Naive B cell (primary cell): ENCODE data around the gene MUC5B. TPM values are rescaled to one million over a fixed set of nuclear protein-coding genes. Genes with fewer than 3 reads are reported as not detected.

Experiments
- ATAC-seq, 2 donors: fragments of 150-1000 bp; cut with Tn5 transposase; 2 replicates each; pipeline ENCODE4 v1.10.0; 2021; ENCODE audit warnings: low read depth in 2 of 2, mild to moderate bottlenecking in 2 of 2, moderate library complexity in 2 of 2
- DNase-seq: peaks from one replicate; pipeline ENCODE4 v3.0.0; 2022
- H3K27ac Mint-ChIP-seq, 6 donors: one replicate each; pipeline ENCODE4 v1.8.0; 2020 to 2022; ENCODE audit warnings: mild to moderate bottlenecking in 6 of 6, mixed read lengths in 6 of 6, moderate library complexity in 5 of 6, inconsistent platforms in 2 of 6
- H3K27me3 Mint-ChIP-seq, 3 donors: one replicate each; pipeline ENCODE4 v1.8.0; 2021 to 2022; ENCODE audit warnings: mixed read lengths in 3 of 3, mild to moderate bottlenecking in 1 of 3
- H3K36me3 Mint-ChIP-seq, 2 donors: one replicate each; pipeline ENCODE4 v1.8.0; 2020 to 2022; ENCODE audit warnings: mixed read lengths in 2 of 2, inconsistent platforms in 1 of 2, mild to moderate bottlenecking in 1 of 2
- H3K4me1 Mint-ChIP-seq, 3 donors: one replicate each; pipeline ENCODE4 v1.8.0; 2020 to 2022; ENCODE audit warnings: mixed read lengths in 3 of 3, inconsistent platforms in 1 of 3, mild to moderate bottlenecking in 1 of 3, moderate library complexity in 1 of 3
- H3K4me3 Mint-ChIP-seq, 8 donors: one replicate each; pipeline ENCODE4 v1.8.0; 2020 to 2022; ENCODE audit warnings: mild to moderate bottlenecking in 8 of 8, mixed read lengths in 8 of 8, moderate library complexity in 8 of 8, inconsistent platforms in 2 of 8
- H3K9me3 Mint-ChIP-seq, 7 donors: one replicate each; pipeline ENCODE4 v1.8.0; 2020 to 2022; ENCODE audit warnings: mixed read lengths in 7 of 7, mild to moderate bottlenecking in 5 of 7, inconsistent platforms in 2 of 7, moderate library complexity in 1 of 7
- polyA plus RNA-seq, 6 donors: library from polyadenylated mRNA; unstranded; fragments of 300-500 nt; fragmentation: Illumina TruSeq; gene quantifications; one replicate each; pipeline ENCODE4 v1.2.3, GENCODE V29; 2021; ENCODE audit warnings: low read depth in 6 of 6

Gene MUC5B
- polyA plus RNA-seq, 6 donors from 2014 or later, result not detected

- no peak for DNase-seq
- H3K4me1 Mint-ChIP-seq, result no peaks in the 10 kb centered on the region
- H3K36me3 Mint-ChIP-seq, result no peaks in the 10 kb centered on the region
- peaks cover 0 to 10% (median 4%) of the 10 kb centered on the region in 3 donors for H3K27me3 Mint-ChIP-seq
- peak; percentile 44 to 48 for ATAC-seq
- H3K9me3 Mint-ChIP-seq, result no peaks in the 10 kb centered on the region
- H3K27ac Mint-ChIP-seq, result no peak overlapping the region
- H3K4me3 Mint-ChIP-seq, result peak overlapping the region in 1 of 8 donors; percentile 9
Measured at GRCh38 chr11:1202154-1202775, 20.6 kb upstream of the MUC5B start.

DNA sequence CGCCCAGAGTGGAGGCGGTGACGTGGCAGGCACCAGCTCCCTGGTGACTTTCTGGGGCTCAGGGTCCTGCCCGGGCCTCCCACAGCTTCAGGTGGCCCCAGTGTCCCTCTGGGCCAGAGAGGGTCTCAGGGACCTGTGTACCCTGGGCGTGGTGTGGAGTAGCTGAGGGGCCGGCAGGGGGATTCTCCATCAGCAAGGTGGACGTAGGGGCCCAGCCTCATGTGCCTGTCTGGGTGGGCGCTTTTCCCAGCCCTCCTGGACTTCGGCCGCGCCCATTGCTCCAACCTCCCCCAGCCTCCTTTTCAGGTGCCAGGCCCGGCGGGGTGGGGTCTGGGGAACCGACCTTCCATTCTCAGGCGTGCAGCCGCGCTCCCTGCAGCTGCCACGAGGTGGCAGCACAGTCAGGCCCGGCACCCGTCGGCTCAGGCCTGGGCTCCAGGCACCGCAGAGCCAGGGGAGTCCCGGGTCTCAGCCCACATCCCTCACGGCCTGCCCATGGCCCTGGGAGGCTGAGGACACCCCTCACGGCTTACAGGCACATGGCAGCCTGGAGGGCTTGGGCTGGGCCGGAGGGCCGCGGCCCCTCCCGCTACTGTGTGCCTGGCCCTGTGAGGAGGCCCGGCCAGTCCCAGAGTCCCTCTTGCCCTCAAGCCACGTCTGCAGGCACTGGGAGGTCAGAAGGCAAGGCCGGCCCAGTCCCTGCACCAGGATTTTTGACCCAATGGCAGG is 19.9 kb upstream of the MUC5B start:
- Mint-ChIP-seq H3K27me3 (peaks cover 0 to 10% (median 4%) of the 10 kb centered on the region in 3 donors), H3K36me3 (no peaks in the 10 kb centered on the region), H3K9me3 (no peaks in the 10 kb centered on the region), H3K4me1 (no peaks in the 10 kb centered on the region), H3K4me3 (no peak overlapping the region), H3K27ac (no peak overlapping the region)
- DNase-seq (peak; percentile 53), ATAC-seq (peak; percentile 80 to 84)

GRCh38 chr11:1203505-1204271 is 19.2 kb upstream of the MUC5B start:
- Mint-ChIP-seq H3K9me3 (no peaks in the 10 kb centered on the region), H3K36me3 (no peaks in the 10 kb centered on the region), H3K27ac (no peak overlapping the region), H3K4me1 (no peaks in the 10 kb centered on the region), H3K27me3 (peaks cover 0 to 10% (median 4%) of the 10 kb centered on the region in 3 donors), H3K4me3 (no peak overlapping the region)
- no peak for ATAC-seq
- DNase-seq, result no peak

- DNase-seq (no peak), ATAC-seq (no peak)
- Mint-ChIP-seq H3K36me3 (peaks cover 0 to 5% of the 10 kb centered on the region in 2 donors), H3K9me3 (peaks cover 0 to 5% (median 0%) of the 10 kb centered on the region in 7 donors), H3K4me3 (no peak overlapping the region), H3K27ac (peak overlapping the region in 1 of 6 donors; percentile 49), H3K27me3 (peaks cover 0 to 17% (median 11%) of the 10 kb centered on the region in 3 donors), H3K4me1 (no peaks in the 10 kb centered on the region)
Measured at GRCh38 chr11:1204381-1205101, 18.3 kb upstream of the MUC5B start.

GRCh38 chr11:1205121-1205986 is 17.5 kb upstream of the MUC5B start:
- Mint-ChIP-seq H3K36me3 (peaks cover 0 to 6% of the 10 kb centered on the region in 2 donors), H3K27ac (peak overlapping the region in 3 of 6 donors; percentile 16 to 49 (median 27)), H3K9me3 (peaks cover 1 to 8% (median 5%) of the 10 kb centered on the region in 7 donors), H3K4me1 (no peaks in the 10 kb centered on the region), H3K27me3 (peaks cover 0 to 18% (median 13%) of the 10 kb centered on the region in 3 donors), H3K4me3 (no peak overlapping the region)
- ATAC-seq, result no peak
- no peak for DNase-seq

DNA sequence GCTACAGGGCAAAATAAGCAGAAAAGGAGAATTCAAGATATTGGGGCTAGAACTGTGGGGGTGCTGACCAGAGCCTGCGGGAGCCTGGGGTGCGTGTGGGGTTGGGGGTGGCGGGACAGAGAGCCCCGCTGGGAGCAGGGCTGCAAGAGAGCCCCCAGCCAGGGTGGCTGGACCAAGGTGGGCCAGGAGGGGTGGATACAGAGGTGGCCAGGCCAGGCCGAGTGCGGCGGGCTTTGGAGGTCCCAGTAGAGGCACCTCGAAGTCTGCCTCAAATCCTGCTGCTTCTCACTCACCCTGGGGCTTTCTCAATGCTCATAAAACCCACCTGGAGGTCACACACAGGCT is 16.9 kb upstream of the MUC5B start:
- no peak for ATAC-seq
- Mint-ChIP-seq H3K36me3 (peaks cover 0 to 7% of the 10 kb centered on the region in 2 donors), H3K9me3 (peaks cover 2 to 11% (median 10%) of the 10 kb centered on the region in 7 donors), H3K4me3 (no peak overlapping the region), H3K27me3 (peaks cover 0 to 18% (median 14%) of the 10 kb centered on the region in 3 donors), H3K27ac (no peak overlapping the region), H3K4me1 (no peaks in the 10 kb centered on the region)
- no peak for DNase-seq

- no peak overlapping the region for H3K4me3 Mint-ChIP-seq
- H3K36me3 Mint-ChIP-seq, result peaks cover 6 to 14% of the 10 kb centered on the region in 2 donors
- peak overlapping the region in 1 of 6 donors; percentile 51 for H3K27ac Mint-ChIP-seq
- peaks cover 9 to 18% (median 17%) of the 10 kb centered on the region in 7 donors for H3K9me3 Mint-ChIP-seq
- ATAC-seq (no peak), DNase-seq (no peak)
- H3K4me1 Mint-ChIP-seq, result no peaks in the 10 kb centered on the region
- peaks cover 3 to 21% (median 18%) of the 10 kb centered on the region in 3 donors for H3K27me3 Mint-ChIP-seq
Measured at GRCh38 chr11:1206391-1207271, 16.2 kb upstream of the MUC5B start.

GRCh38 chr11:1207401-1208143 is 15.3 kb upstream of the MUC5B start:
- H3K9me3 Mint-ChIP-seq, result peaks cover 13 to 27% (median 24%) of the 10 kb centered on the region in 7 donors
- DNase-seq, result no peak
- peak overlapping the region in 1 of 8 donors; percentile 52 for H3K4me3 Mint-ChIP-seq
- no peaks in the 10 kb centered on the region for H3K4me1 Mint-ChIP-seq
- ATAC-seq, result no peak
- H3K36me3 Mint-ChIP-seq, result peaks cover 14 to 23% of the 10 kb centered on the region in 2 donors
- H3K27me3 Mint-ChIP-seq, result peaks cover 5 to 24% (median 23%) of the 10 kb centered on the region in 3 donors
- no peak overlapping the region for H3K27ac Mint-ChIP-seq

GRCh38 chr11:1208144-1208393 is 14.8 kb upstream of the MUC5B start:
- Mint-ChIP-seq H3K27me3 (peaks cover 5 to 24% (median 23%) of the 10 kb centered on the region in 3 donors), H3K9me3 (peaks cover 15 to 32% (median 27%) of the 10 kb centered on the region in 7 donors), H3K4me1 (no peaks in the 10 kb centered on the region), H3K4me3 (peak overlapping the region in 1 of 8 donors; percentile 43), H3K36me3 (peaks cover 14 to 26% of the 10 kb centered on the region in 2 donors), H3K27ac (peak overlapping the region in 1 of 6 donors; percentile 27)
- ATAC-seq (no peak), DNase-seq (no peak)

DNA sequence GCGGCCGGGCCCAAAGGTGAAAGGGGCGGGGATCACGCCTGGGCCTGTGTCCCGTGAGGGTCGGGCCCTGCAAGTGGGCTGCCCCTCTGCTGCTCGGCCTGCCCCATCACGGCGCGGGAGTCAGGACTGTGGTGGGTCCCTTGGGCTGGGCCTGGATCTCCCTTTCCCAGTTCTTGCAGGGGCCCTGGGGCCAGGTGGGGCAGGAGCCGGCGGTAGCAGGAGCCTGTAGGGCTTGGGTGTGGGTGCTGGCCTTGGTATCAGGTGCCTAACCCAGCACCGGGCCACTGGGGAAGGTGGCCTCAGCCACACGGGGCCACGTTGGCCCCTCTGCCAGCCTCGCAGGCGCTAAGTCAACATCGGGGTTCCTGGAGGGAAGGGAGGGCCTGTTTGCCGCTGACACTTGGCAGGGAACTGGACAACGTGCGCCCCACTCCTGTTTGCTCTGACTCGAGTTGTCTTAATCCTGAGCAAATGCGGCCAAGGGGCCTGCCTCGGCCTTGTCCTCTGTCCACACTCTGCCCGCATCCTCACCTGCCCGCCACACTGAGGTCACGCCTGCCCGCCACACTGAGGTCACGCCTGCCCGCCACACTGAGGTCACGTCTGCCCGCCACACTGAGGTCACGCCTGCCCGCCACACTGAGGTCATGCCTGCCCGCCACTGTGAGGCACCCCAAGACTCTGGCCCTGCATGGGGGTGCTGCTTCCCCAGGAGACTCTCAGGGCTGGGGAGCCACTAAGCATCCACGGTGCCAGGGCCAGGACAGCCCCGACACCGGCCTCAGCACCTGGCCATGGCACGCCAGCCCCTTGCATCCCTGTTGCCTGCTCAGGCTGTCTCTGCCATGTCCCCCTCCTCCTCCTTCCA is 14.2 kb upstream of the MUC5B start:
- Mint-ChIP-seq H3K27me3 (peaks cover 5 to 24% (median 23%) of the 10 kb centered on the region in 3 donors), H3K4me1 (no peaks in the 10 kb centered on the region), H3K36me3 (peaks cover 14 to 26% of the 10 kb centered on the region in 2 donors), H3K9me3 (peaks cover 16 to 38% (median 32%) of the 10 kb centered on the region in 7 donors), H3K27ac (no peak overlapping the region), H3K4me3 (no peak overlapping the region)
- ATAC-seq (no peak), DNase-seq (no peak)
